ENCODE results near the gene RARG.
"Not testable (repeated sequence)": the region's sequence is repeated elsewhere in the genome, so short reads cannot be mapped to it uniquely, and the experiment has no call there.

The RARG gene

GRCh38 chr12:53211476-53212381, 20.3 kb downstream of the RARG start:
- no peak for DNase-seq

GRCh38 chr12:53210843-53211242, 21.2 kb downstream of the RARG start:
- no peak for DNase-seq

GRCh38 chr12:53208877-53209463, 23.0 kb downstream of the RARG start:
- DNase-seq, result no peak

- DNase-seq, result no peak
Measured at GRCh38 chr12:53208435-53208834, 23.6 kb downstream of the RARG start.

- DNase-seq, result no peak
Measured at GRCh38 chr12:53207042-53207441, 25.0 kb downstream of the RARG start, which contains the start of gene ITGB7. ITGB7 (minus strand) TSS chr12:53207251; CDS start chr12:53200443, 6,808 bp downstream.

GRCh38 chr12:53205747-53206419, 26.1 kb downstream of the RARG start:
- no peak for DNase-seq

GRCh38 chr12:53204351-53204750, 27.7 kb downstream of the RARG start:
- no peak for DNase-seq

GRCh38 chr12:53202316-53202715, 29.7 kb downstream of the RARG start:
- not testable (repeated sequence) for DNase-seq

- DNase-seq, result no peak
Measured at GRCh38 chr12:53201639-53202038, 30.4 kb downstream of the RARG start.

GRCh38 chr12:53201177-53201541, 30.9 kb downstream of the RARG start:
- no peak for DNase-seq

- no peak for DNase-seq
Measured at GRCh38 chr12:53200458-53201176, 31.4 kb downstream of the RARG start.

GRCh38 chr12:53200107-53200457, 31.9 kb downstream of the RARG start:
- no peak for DNase-seq

GRCh38 chr12:53199700-53200099, 32.3 kb downstream of the RARG start:
- DNase-seq, result no peak

- no peak for DNase-seq
Measured at GRCh38 chr12:53198486-53199110, 33.4 kb downstream of the RARG start.

- DNase-seq, result peak; percentile 74
Measured at GRCh38 chr12:53197011-53197640, 34.9 kb downstream of the RARG start.

GRCh38 chr12:53196486-53196885, 35.5 kb downstream of the RARG start:
- DNase-seq, result no peak

- no peak for DNase-seq
Measured at GRCh38 chr12:53195516-53196420, 36.2 kb downstream of the RARG start.

GRCh38 chr12:53194973-53195372, 37.0 kb downstream of the RARG start:
- DNase-seq, result no peak

GRCh38 chr12:53193985-53194716, 37.9 kb downstream of the RARG start:
- no peak for DNase-seq

GRCh38 chr12:53193040-53193439, 39.0 kb downstream of the RARG start:
- no peak for DNase-seq
